IMR-90 (cell line): ENCODE measurements around the gene FANCL. TPM values are rescaled to one million over a fixed set of nuclear protein-coding genes. Genes with fewer than 3 reads are reported as not detected.

Experiments
- ATAC-seq: fragments of 200-7000 bp; cut with Tn5 transposase; 2 replicates; pipeline ENCODE4 v1.9.1; 2020; ENCODE audit warnings: low read depth, mild to moderate bottlenecking, moderate library complexity
- BruUV-seq: library from RNA; stranded (reverse); fragments of 400-500 nt; replicated peaks from 2 replicates; lab custom pipeline; 2021; lab: Mats Ljungman, UMichigan
- CTCF ChIA-PET: fragments of 300-600 bp; formaldehyde crosslinking; extraction: SDS; loops from one replicate; lab custom pipeline; 2021; ENCODE audit warnings: antibody characterized with exemption; lab: Yijun Ruan, JAX
- POLR2A ChIA-PET: fragments of 300-600 bp; sonication (Branson Sonifier 250); formaldehyde crosslinking; loops from one replicate; lab custom pipeline; 2022; ENCODE audit warnings: antibody characterized with exemption; ENCODE audit not compliant: unreplicated experiment; lab: Charles Lee
- DNase-seq: peaks from one replicate; pipeline ENCODE4 v3.0.0; 2013
- H2AFZ ChIP-seq: replicated peaks from 2 replicates; pipeline ENCODE3; 2013; ENCODE audit warnings: low read length, mild to moderate bottlenecking; ENCODE audit not compliant: poor library complexity
- H2AK5ac ChIP-seq: 2 replicates; pipeline ENCODE4 v1.6.1; 2013; ENCODE audit warnings: low read depth, low read length, inconsistent platforms
- H2AK9ac ChIP-seq: replicated peaks from 2 replicates; pipeline ENCODE3; 2013; ENCODE audit warnings: mild to moderate bottlenecking, low read depth, low read length, moderate library complexity; ENCODE audit not compliant: poor library complexity
- H2BK120ac ChIP-seq: 2 replicates; pipeline ENCODE4 v1.6.1; 2013; ENCODE audit warnings: low read depth, low read length, inconsistent platforms
- H2BK15ac ChIP-seq: 3 replicates; pipeline ENCODE4 v1.6.1; 2013; ENCODE audit warnings: low read depth, low read length, inconsistent platforms
- H2BK20ac ChIP-seq: 2 replicates; pipeline ENCODE4 v1.6.1; 2013; ENCODE audit warnings: low read depth, mild to moderate bottlenecking, inconsistent platforms, low read length, moderate library complexity
- H2BK5ac ChIP-seq: 2 replicates; pipeline ENCODE4 v1.6.1; 2013; ENCODE audit warnings: mild to moderate bottlenecking, low read depth, low read length, inconsistent platforms; ENCODE audit not compliant: poor library complexity, severe bottlenecking
- H3K14ac ChIP-seq: replicated peaks from 2 replicates; pipeline ENCODE4 v1.6.1; 2013; ENCODE audit warnings: low read depth, low read length, inconsistent platforms
- H3K18ac ChIP-seq: 2 replicates; pipeline ENCODE4 v1.6.1; 2013; ENCODE audit warnings: low read depth, low read length, control low read depth
- H3K23ac ChIP-seq: 2 replicates; pipeline ENCODE4 v1.6.1; 2013; ENCODE audit warnings: low read depth, low read length, inconsistent platforms
- H3K27ac ChIP-seq: 2 replicates; pipeline ENCODE4 v1.5.1; 2013; ENCODE audit warnings: mild to moderate bottlenecking, control low read depth, low read length; ENCODE audit not compliant: insufficient read depth
- H3K27me3 ChIP-seq: 2 replicates; pipeline ENCODE4 v1.6.1; 2013; ENCODE audit warnings: low read length; ENCODE audit not compliant: control insufficient read depth, insufficient read depth
- H3K36me3 ChIP-seq: 2 replicates; pipeline ENCODE4 v1.6.1; 2013; ENCODE audit warnings: low read length, mixed read lengths; ENCODE audit not compliant: control insufficient read depth, insufficient read depth
- H3K4ac ChIP-seq: 2 replicates; pipeline ENCODE4 v1.6.1; 2013; ENCODE audit warnings: low read depth, low read length, inconsistent platforms
- H3K4me1 ChIP-seq: 2 replicates; pipeline ENCODE4 v1.6.1; 2013; ENCODE audit warnings: low read length, mixed read lengths; ENCODE audit not compliant: control insufficient read depth, insufficient read depth
- H3K4me2 ChIP-seq: 2 replicates; pipeline ENCODE4 v1.6.1; 2013; ENCODE audit warnings: low read depth, mild to moderate bottlenecking, control low read depth, low read length, moderate library complexity
- H3K4me3 ChIP-seq: 2 replicates; pipeline ENCODE4 v1.5.1; 2013; ENCODE audit warnings: low read depth, mild to moderate bottlenecking, control low read depth, low read length, moderate library complexity; ENCODE audit not compliant: insufficient read depth
- H3K56ac ChIP-seq: 2 replicates; pipeline ENCODE4 v1.6.1; 2013; ENCODE audit warnings: low read length, inconsistent platforms; ENCODE audit not compliant: insufficient read depth; ENCODE audit errors: extremely low read depth
- H3K79me1 ChIP-seq, 2 experiments: 2 replicates each; pipeline ENCODE4 v1.6.1; 2013; ENCODE audit warnings: low read length in 2 of 2, inconsistent platforms in 1 of 2, low read depth in 1 of 2
- H3K9ac ChIP-seq: 2 replicates; pipeline ENCODE4 v1.6.1; 2013; ENCODE audit warnings: low read depth, low read length, control low read depth
- H3K9me1 ChIP-seq: 2 replicates; pipeline ENCODE4 v1.6.1; 2013; ENCODE audit warnings: low read length, inconsistent platforms; ENCODE audit not compliant: insufficient read depth
- H3K9me3 ChIP-seq: 2 replicates; pipeline ENCODE4 v1.6.1; 2013; ENCODE audit warnings: low read length; ENCODE audit not compliant: control insufficient read depth, insufficient read depth
- H4K20me1 ChIP-seq: 2 replicates; pipeline ENCODE4 v1.6.1; 2013; ENCODE audit warnings: low read length, inconsistent platforms; ENCODE audit not compliant: insufficient read depth
- H4K5ac ChIP-seq: 2 replicates; pipeline ENCODE4 v1.6.1; 2013; ENCODE audit warnings: mild to moderate bottlenecking, low read depth, low read length, control low read depth
- H4K8ac ChIP-seq, 2 experiments: 2 replicates each; pipeline ENCODE4 v1.6.1; 2013; ENCODE audit warnings: low read depth in 2 of 2, low read length in 2 of 2, control low read depth in 1 of 2, inconsistent platforms in 1 of 2
- H4K91ac ChIP-seq: 2 replicates; pipeline ENCODE4 v1.6.1; 2013; ENCODE audit warnings: low read depth, low read length, inconsistent platforms; ENCODE audit not compliant: insufficient read depth
- BHLHE40 ChIP-seq: fragments of 150-350 bp; IDR thresholded peaks from 2 replicates; pipeline ENCODE4 v1.6.1; 2016; ENCODE audit warnings: mild to moderate bottlenecking, low read depth, low read length
- CEBPB ChIP-seq: IDR thresholded peaks from 2 replicates; pipeline ENCODE4 v1.6.1; 2012; ENCODE audit warnings: low read depth, low read length, improper control_type of control experiment
- CHD1 ChIP-seq: IDR thresholded peaks from 2 replicates; pipeline ENCODE4 v1.6.1; 2012; ENCODE audit warnings: low read depth, low read length, improper control_type of control experiment
- CTCF ChIP-seq: conservative IDR thresholded peaks from 2 replicates; pipeline ENCODE4 v1.5.1; 2012; ENCODE audit warnings: mild to moderate bottlenecking, low read depth, low read length, improper control_type of control experiment
- ELK1 ChIP-seq: fragments of 150-350 bp; IDR thresholded peaks from 2 replicates; pipeline ENCODE4 v1.6.1; 2016; ENCODE audit warnings: low read depth, mild to moderate bottlenecking, low read length, moderate library complexity, borderline replicate concordance
- FOS ChIP-seq: fragments of 150-350 bp; IDR thresholded peaks from 2 replicates; pipeline ENCODE4 v1.6.1; 2016; ENCODE audit warnings: low read depth, low read length
- MAFK ChIP-seq: IDR thresholded peaks from 2 replicates; pipeline ENCODE4 v1.6.1; 2012; ENCODE audit warnings: low read depth, low read length, improper control_type of control experiment
- MAZ ChIP-seq: IDR thresholded peaks from 2 replicates; pipeline ENCODE4 v1.6.1; 2012; ENCODE audit warnings: low read depth, mild to moderate bottlenecking, low read length, improper control_type of control experiment, moderate library complexity, borderline replicate concordance
- MXI1 ChIP-seq: IDR thresholded peaks from 2 replicates; pipeline ENCODE4 v1.6.1; 2012; ENCODE audit warnings: low read depth, mild to moderate bottlenecking, low read length, moderate library complexity, borderline replicate concordance
- NFE2L2 ChIP-seq: fragments of 150-350 bp; IDR thresholded peaks from 2 replicates; pipeline ENCODE4 v1.6.1; 2016; ENCODE audit warnings: low read depth, mild to moderate bottlenecking, low read length
- POLR2A ChIP-seq: IDR thresholded peaks from 2 replicates; pipeline ENCODE4 v1.6.1; 2012; ENCODE audit warnings: mild to moderate bottlenecking, low read depth, low read length
- RAD21 ChIP-seq: IDR thresholded peaks from 2 replicates; pipeline ENCODE4 v1.6.1; 2012; ENCODE audit warnings: low read length, improper control_type of control experiment
- RCOR1 ChIP-seq: IDR thresholded peaks from 2 replicates; pipeline ENCODE4 v1.6.1; 2012; ENCODE audit warnings: mild to moderate bottlenecking, low read length, improper control_type of control experiment; ENCODE audit not compliant: insufficient replicate concordance
- RFX5 ChIP-seq: IDR thresholded peaks from 2 replicates; pipeline ENCODE4 v1.8.0; 2012; ENCODE audit warnings: low read depth, mild to moderate bottlenecking, low read length, moderate library complexity
- SMC3 ChIP-seq: fragments of 150-350 bp; IDR thresholded peaks from 2 replicates; pipeline ENCODE4 v1.6.1; 2016; ENCODE audit warnings: low read depth, mild to moderate bottlenecking, antibody characterized with exemption, low read length, moderate library complexity
- USF2 ChIP-seq: fragments of 150-350 bp; IDR thresholded peaks from 2 replicates; pipeline ENCODE4 v1.6.1; 2017; ENCODE audit warnings: mild to moderate bottlenecking, antibody characterized with exemption, low read length, low read depth
- WGBS, 2 experiments: methylation state at CpG; one replicate each; pipeline versions ENCODE4 v1.1.5 to v1.1.7; 2013; ENCODE audit warnings: missing lambda C conversion rate in 2 of 2; ENCODE audit not compliant: insufficient read length in 1 of 2; ENCODE audit errors: extremely low coverage in 2 of 2; 5-methylcytosine and 5-hydroxymethylcytosine counted together
- dilution Hi-C: fragments of 300-500 bp; cut with HindIII; formaldehyde crosslinking; loops from one replicate; pipeline ENCODE4 v1.14.3; 2018; ENCODE audit warnings: low sequenced_read_pairs; ENCODE audit not compliant: unreplicated experiment
- in situ Hi-C: fragments of 300-500 bp; cut with MboI; formaldehyde crosslinking; loops from 3 replicates; pipeline ENCODE4 v1.14.3; 2019; ENCODE audit warnings: low sequenced_read_pairs, inconsistent platforms, mixed read lengths
- intact Hi-C: fragments of 100-400 bp; cut with micrococcal nuclease; formaldehyde crosslinking; loops from 2 replicates; pipeline ENCODE4 v1.10.0; 2022
- polyA plus RNA-seq, 3 experiments: library from polyadenylated mRNA; depleted of rRNA; stranded (reverse); fragments of >200 nt; gene quantifications; 2 replicates each; pipeline ENCODE4 v1.2.3, GENCODE V29; 2012; ENCODE audit warnings: low replicate concordance in 1 of 3
- total RNA-seq: library from RNA; depleted of rRNA; stranded (reverse); fragments of >200 nt; gene quantifications from 2 replicates; pipeline ENCODE4 v1.2.3, GENCODE V29; 2012

Gene FANCL
- total and polyA plus RNA-seq, 2 of the 4 experiments (the other 2 are of a cell fraction): 9.0 to 12.7 TPM

GRCh38 chr2:58227171-58227917 lies 13.8 kb downstream of the FANCL start:
- H3K4ac ChIP-seq: no peak overlapping the region
- ChIA-PET POLR2A (no interaction called here), CTCF (no interaction called here)
- H2BK120ac ChIP-seq: no peak overlapping the region
- no peak overlapping the region for H3K4me2 ChIP-seq
- H2BK15ac ChIP-seq: no peak overlapping the region
- no peak overlapping the region for H3K23ac ChIP-seq
- no peak overlapping the region for H4K91ac ChIP-seq
- H3K9me1 ChIP-seq: no peaks in the 10 kb centered on the region; the same call in 1 of the 2 replicates
- dilution Hi-C loops (no loop called here), in situ Hi-C loops (no loop called here), intact Hi-C loops (no loop called here)
- no peaks in the 10 kb centered on the region for H3K27me3 ChIP-seq
- H3K36me3 ChIP-seq: peaks cover 6% of the 10 kb centered on the region; the same call in 1 of the 2 replicates
- BruUV-seq: no TSS peak
- no CpG with 5 or more reads among the region's 16 CpGs for WGBS, 2 experiments
- no peak overlapping the region for H3K27ac ChIP-seq
- H3K56ac ChIP-seq: no peak overlapping the region
- no peak overlapping the region for H4K5ac ChIP-seq
- no peak overlapping the region for H2AFZ ChIP-seq
- H4K8ac ChIP-seq: no peak overlapping the region
- TF ChIP-seq MAFK: no peak
- TF ChIP-seq RAD21: no peak
- no peak for TF ChIP-seq RCOR1
- TF ChIP-seq CEBPB: no peak
- no peak for TF ChIP-seq CTCF
- TF ChIP-seq MAZ: no peak
- no peak for TF ChIP-seq RFX5
- TF ChIP-seq FOS: no peak
- no peak for TF ChIP-seq ELK1
- no peak for TF ChIP-seq MXI1
- TF ChIP-seq NFE2L2: no peak
- no peak for TF ChIP-seq POLR2A
- TF ChIP-seq BHLHE40: no peak
- no peak for TF ChIP-seq SMC3
- no peak for TF ChIP-seq CHD1
- TF ChIP-seq USF2: no peak
- H3K9ac ChIP-seq: no peak overlapping the region
- no peak overlapping the region for H2BK20ac ChIP-seq
- H3K14ac ChIP-seq: no peak overlapping the region
- no peak overlapping the region for H3K18ac ChIP-seq
- no peaks in the 10 kb centered on the region for H3K4me1 ChIP-seq
- no peaks in the 10 kb centered on the region for H3K9me3 ChIP-seq
- H3K79me1 ChIP-seq: peaks cover 0 to 6% of the 10 kb centered on the region in 2 experiments; a peak in 1 of 4 replicates
- H2AK9ac ChIP-seq: no peak overlapping the region
- no peak overlapping the region for H2BK5ac ChIP-seq
- H2AK5ac ChIP-seq: no peak overlapping the region
- H3K4me3 ChIP-seq: no peak overlapping the region
- no peak for ATAC-seq
- no peak for DNase-seq
- H4K20me1 ChIP-seq: no peaks in the 10 kb centered on the region
